Measurements from ENCODE around the gene ZNF22.
"Not testable (repeated sequence)": the region's sequence is repeated elsewhere in the genome, so short reads cannot be mapped to it uniquely, and the experiment has no call there.

ZNF22 gene

GRCh38 chr10:44991571-44991970 is 9.2 kb upstream of the ZNF22 start:
- DNase-seq (ENCODE audit: low spot score), result no peak

- DNase-seq (ENCODE audit: low spot score), result no peak
These were observed 8.5 kb upstream of the ZNF22 start for GRCh38 chr10:44992070-44992731.

GRCh38 chr10:44992732-44993225 is 7.9 kb upstream of the ZNF22 start:
- DNase-seq (ENCODE audit: low spot score), result no peak

GRCh38 chr10:44993226-44993921 is 7.3 kb upstream of the ZNF22 start:
- DNase-seq (ENCODE audit: low spot score), result no peak

- no peak for DNase-seq (ENCODE audit: low spot score)
These were observed 6.6 kb upstream of the ZNF22 start for GRCh38 chr10:44993922-44994751.

- DNase-seq (ENCODE audit: low spot score), result no peak
These were observed 5.8 kb upstream of the ZNF22 start for GRCh38 chr10:44994752-44995530.

- DNase-seq (ENCODE audit: low spot score), result no peak
These were observed 5.2 kb upstream of the ZNF22 start for GRCh38 chr10:44995581-44995913.

GRCh38 chr10:44995914-44996669 is 4.6 kb upstream of the ZNF22 start:
- DNase-seq (ENCODE audit: low spot score), result no peak

GRCh38 chr10:44997105-44997748 is 3.5 kb upstream of the ZNF22 start:
- no peak for DNase-seq (ENCODE audit: low spot score)

GRCh38 chr10:44998146-44998631 is 2.5 kb upstream of the ZNF22 start:
- DNase-seq (ENCODE audit: low spot score), result no peak

- peak; percentile 48 for DNase-seq (ENCODE audit: low spot score)
These were observed 478 bp upstream of the ZNF22 start for GRCh38 chr10:45000138-45000751.

GRCh38 chr10:45001381-45002148 is 842 bp downstream of the ZNF22 start:
- peak; percentile 59 for DNase-seq (ENCODE audit: low spot score)

- no peak for DNase-seq (ENCODE audit: low spot score)
These were observed 2.8 kb downstream of the ZNF22 start for GRCh38 chr10:45003432-45004000.

GRCh38 chr10:45004661-45005060 is 3.9 kb downstream of the ZNF22 start:
- no peak for DNase-seq (ENCODE audit: low spot score)

- no peak for DNase-seq (ENCODE audit: low spot score)
These were observed 4.6 kb downstream of the ZNF22 start for GRCh38 chr10:45005284-45005683.

- DNase-seq (ENCODE audit: low spot score), result no peak
These were observed 5.7 kb downstream of the ZNF22 start for GRCh38 chr10:45006276-45007030.

GRCh38 chr10:45008524-45009161 is 7.9 kb downstream of the ZNF22 start:
- peak; percentile 33 for DNase-seq (ENCODE audit: low spot score)

- not testable (repeated sequence) for DNase-seq (ENCODE audit: low spot score)
These were observed 13.8 kb downstream of the ZNF22 start for GRCh38 chr10:45014557-45014956.
